Keratinocyte (primary cell): ENCODE measurements around the gene SUGCT. TPM values are rescaled to one million over a fixed set of nuclear protein-coding genes. Genes with fewer than 3 reads are reported as not detected.

Experiments
- DNase-seq: peaks from one replicate; pipeline ENCODE4 v3.0.0-alpha.2; 2011; ENCODE audit warnings: low read depth, missing footprints, low spot score
- FAIRE-seq: peaks from 2 replicates; lab custom pipeline; 2011; peaks lifted over from hg19 to GRCh38; lab: Jason Lieb, UNC
- H2AFZ ChIP-seq: 2 replicates; pipeline ENCODE4 v1.6.0; 2012; ENCODE audit warnings: low read length, control low read depth, inconsistent platforms; ENCODE audit not compliant: control insufficient read depth
- H3K27ac ChIP-seq: 2 replicates; pipeline ENCODE4 v1.5.1; 2011; ENCODE audit warnings: low read length; ENCODE audit not compliant: control insufficient read depth, insufficient read depth
- H3K27me3 ChIP-seq: 3 replicates; pipeline ENCODE4 v1.6.0; 2011; ENCODE audit warnings: low read length; ENCODE audit not compliant: control insufficient read depth, insufficient read depth; ENCODE audit errors: extremely low read depth
- H3K36me3 ChIP-seq, 2 experiments: 2 replicates in 1 of 2; 3 replicates in 1 of 2; pipeline ENCODE4 v1.5.1; 2011; ENCODE audit warnings: low read length in 2 of 2, mild to moderate bottlenecking in 1 of 2; ENCODE audit not compliant: control insufficient read depth in 2 of 2, insufficient read depth in 2 of 2; ENCODE audit errors: extremely low read depth in 1 of 2
- H3K4me1 ChIP-seq: 3 replicates; pipeline ENCODE4 v1.5.1; 2011; ENCODE audit warnings: low read length; ENCODE audit not compliant: control insufficient read depth, insufficient read depth; ENCODE audit errors: extremely low read depth
- H3K4me2 ChIP-seq: 3 replicates; pipeline ENCODE4 v1.6.0; 2011; ENCODE audit warnings: low read depth, low read length; ENCODE audit not compliant: control insufficient read depth, insufficient read depth; ENCODE audit errors: extremely low read depth
- H3K4me3 ChIP-seq, 3 experiments: fragments of 200-600 bp in 1 of 3; sonication (generic) in 1 of 3; 2 replicates in 2 of 3; 3 replicates in 1 of 3; pipeline ENCODE4 v1.5.1; 2011 to 2016; ENCODE audit warnings: low read length in 3 of 3, mild to moderate bottlenecking in 3 of 3, control low read depth in 2 of 3, inconsistent platforms in 1 of 3, low read depth in 1 of 3, mixed read lengths in 1 of 3, mixed run types in 1 of 3, moderate library complexity in 1 of 3; ENCODE audit not compliant: control insufficient read depth in 2 of 3, insufficient read depth in 2 of 3; ENCODE audit errors: extremely low read depth in 1 of 3
- H3K79me2 ChIP-seq: 2 replicates; pipeline ENCODE4 v1.6.0; 2012; ENCODE audit warnings: low read length; ENCODE audit not compliant: control insufficient read depth, insufficient read depth
- H3K9ac ChIP-seq: 3 replicates; pipeline ENCODE4 v1.6.0; 2011; ENCODE audit warnings: low read length; ENCODE audit not compliant: control insufficient read depth, insufficient read depth; ENCODE audit errors: extremely low read depth
- H3K9me1 ChIP-seq: 3 replicates; pipeline ENCODE4 v1.6.0; 2011; ENCODE audit warnings: low read length; ENCODE audit not compliant: control insufficient read depth, insufficient read depth; ENCODE audit errors: extremely low read depth
- H3K9me3 ChIP-seq: 2 replicates; pipeline ENCODE4 v1.5.1; 2012; ENCODE audit warnings: low read depth, low read length; ENCODE audit not compliant: control insufficient read depth
- H4K20me1 ChIP-seq: 3 replicates; pipeline ENCODE4 v1.6.0; 2011; ENCODE audit warnings: low read length; ENCODE audit not compliant: control insufficient read depth, insufficient read depth; ENCODE audit errors: extremely low read depth
- CTCF ChIP-seq, 3 experiments: IDR thresholded peaks in 1 of 3; conservative IDR thresholded peaks in 1 of 3; optimal IDR thresholded peaks in 1 of 3; 2 replicates in 2 of 3; 3 replicates in 1 of 3; pipeline versions ENCODE3 to v1.5.1; 2011; ENCODE audit warnings: low read length in 3 of 3, mild to moderate bottlenecking in 3 of 3, moderate library complexity in 2 of 3, control low read depth in 1 of 3, inconsistent platforms in 1 of 3; ENCODE audit not compliant: insufficient read depth in 2 of 3; ENCODE audit errors: extremely low read depth in 1 of 3
- EZH2 ChIP-seq: IDR thresholded peaks from one replicate; pipeline ENCODE4 v1.6.1; 2012; ENCODE audit warnings: inconsistent platforms, mild to moderate bottlenecking, low read length, moderate library complexity
- dilution Hi-C: fragments of 300-500 bp; cut with MboI; formaldehyde crosslinking; loops from one replicate; pipeline ENCODE4 v1.7.0; 2020; ENCODE audit warnings: low sequenced_read_pairs; ENCODE audit not compliant: extremely low pct_ligation_motif_present
- polyA plus RNA-seq, 5 experiments: library from polyadenylated mRNA; depleted of rRNA in 3 of 5; stranded (reverse) in 3 of 5; stranded (forward) in 1 of 5; unstranded in 1 of 5; fragments of >200 nt; gene quantifications; 1 replicate in 1 of 5; 2 replicates in 3 of 5; 3 replicates in 1 of 5; pipeline versions ENCODE4 v1.2.1 to v1.2.3, GENCODE V29; 2011 to 2012; ENCODE audit warnings: missing spikeins in 2 of 5, low read depth in 1 of 5, low replicate concordance in 1 of 5

The SUGCT gene
- polyA plus RNA-seq, 1 donor (not counting 4 experiments of a cell fraction or from before 2014, with no cell fraction given), result 134 TPM

- Histone ChIP-seq H3K79me2 (no peaks in the 10 kb centered on the region), H3K4me3 (no peak overlapping the region), H3K4me1 (no peaks in the 10 kb centered on the region), H3K36me3 (no peaks in the 10 kb centered on the region), H4K20me1 (no peaks in the 10 kb centered on the region), H3K9me3 (no peaks in the 10 kb centered on the region), H3K27me3 (no peaks in the 10 kb centered on the region), H2AFZ (no peak overlapping the region), H3K27ac (no peak overlapping the region), H3K9me1 (no peaks in the 10 kb centered on the region), H3K9ac (no peak overlapping the region), H3K4me2 (no peak overlapping the region)
- DNase-seq (no peak), FAIRE-seq (no peak)
- dilution Hi-C loops, result no loop called here
- no peak for TF ChIP-seq CTCF (optimal IDR thresholded peaks at IDR 0.05 in 1 of 3, IDR thresholded peaks at IDR 0.05 in 1 of 3, conservative IDR thresholded peaks at IDR 0.05 in 1 of 3; ENCODE audit: extremely low read depth in 1 of 3, insufficient read depth in 2 of 3, low read length in 3 of 3)
- TF ChIP-seq EZH2, result no peak
Measured at GRCh38 chr7:40282858-40283257, 148.1 kb downstream of the SUGCT start.

- Histone ChIP-seq H3K27ac (no peak overlapping the region), H3K79me2 (no peaks in the 10 kb centered on the region), H3K36me3 (no peaks in the 10 kb centered on the region), H4K20me1 (no peaks in the 10 kb centered on the region), H3K9me1 (no peaks in the 10 kb centered on the region), H3K4me1 (no peaks in the 10 kb centered on the region), H3K9me3 (no peaks in the 10 kb centered on the region), H2AFZ (no peak overlapping the region), H3K4me2 (no peak overlapping the region), H3K9ac (no peak overlapping the region), H3K27me3 (no peaks in the 10 kb centered on the region), H3K4me3 (no peak overlapping the region)
- dilution Hi-C loops, result no loop called here
- DNase-seq (no peak), FAIRE-seq (peak; percentile 34)
- TF ChIP-seq EZH2, result no peak
- TF ChIP-seq CTCF (optimal IDR thresholded peaks at IDR 0.05 in 1 of 3, IDR thresholded peaks at IDR 0.05 in 1 of 3, conservative IDR thresholded peaks at IDR 0.05 in 1 of 3; ENCODE audit: extremely low read depth in 1 of 3, insufficient read depth in 2 of 3, low read length in 3 of 3), result no peak
Measured at GRCh38 chr7:40283391-40283790, 148.6 kb downstream of the SUGCT start.
